Fibroblast of the aortic adventitia (primary cell): ENCODE results near the gene SLC25A39. TPM values are rescaled to one million over a fixed set of nuclear protein-coding genes. Genes with fewer than 3 reads are reported as not detected.

Experiments
- DNase-seq: peaks from one replicate; pipeline ENCODE4 v3.0.0-alpha.2; 2010; ENCODE audit warnings: low read depth
- H3K4me3 ChIP-seq: 2 replicates; pipeline ENCODE4 v1.5.1; 2011; ENCODE audit warnings: low read depth, mild to moderate bottlenecking, control low read depth, low read length, moderate library complexity
- total RNA-seq: library from RNA; depleted of rRNA; stranded (reverse); fragments of >200 nt; gene quantifications from 2 replicates; pipeline ENCODE4 v1.2.3, GENCODE V29; 2012; ENCODE audit warnings: low replicate concordance
- TF ChIP-seq, protein P1 (sequence below): IDR thresholded peaks from 2 replicates; pipeline ENCODE4 v1.5.1; 2011; ENCODE audit warnings: mild to moderate bottlenecking, low read length, control low read depth, inconsistent platforms; ENCODE audit not compliant: insufficient read depth

Gene SLC25A39
- total RNA-seq, 1 donor: 61.5 TPM

DNA sequence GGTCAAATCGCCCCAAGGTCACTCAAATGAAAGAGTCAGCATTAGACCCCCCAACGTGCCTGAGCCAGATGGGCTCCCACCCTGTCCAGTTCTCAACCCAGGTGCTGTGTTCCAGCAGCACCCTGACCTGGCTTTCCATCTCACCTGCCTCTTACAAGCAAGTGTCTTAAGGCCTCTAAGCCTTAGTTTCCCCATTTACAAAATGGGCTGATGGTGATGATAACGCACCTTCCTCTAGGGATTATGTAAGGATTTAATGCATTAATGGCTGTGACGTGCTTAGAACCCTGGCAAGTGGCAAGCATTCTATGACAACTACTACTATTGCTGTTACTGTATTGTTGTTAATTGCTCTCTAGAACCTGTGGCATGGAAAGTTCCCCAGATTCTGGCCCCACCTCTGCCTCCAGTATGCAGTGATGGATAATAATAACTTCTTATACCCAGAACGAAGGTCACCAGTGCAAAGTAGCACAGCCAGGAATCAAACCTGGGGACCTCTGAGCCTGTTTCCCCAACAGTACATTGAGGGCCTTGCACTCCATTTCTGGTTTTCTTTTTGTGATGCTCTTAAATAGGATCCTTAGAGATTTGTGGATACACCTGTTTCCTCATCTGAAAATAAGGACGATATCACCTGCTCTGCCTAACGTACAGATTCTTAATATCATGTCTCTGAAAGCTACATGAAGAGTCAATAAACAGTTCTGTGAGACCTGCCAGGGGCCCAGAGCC lies 3.3 kb upstream of the SLC25A39 start:
- no peak for DNase-seq
- TF ChIP-seq, protein P1, sequence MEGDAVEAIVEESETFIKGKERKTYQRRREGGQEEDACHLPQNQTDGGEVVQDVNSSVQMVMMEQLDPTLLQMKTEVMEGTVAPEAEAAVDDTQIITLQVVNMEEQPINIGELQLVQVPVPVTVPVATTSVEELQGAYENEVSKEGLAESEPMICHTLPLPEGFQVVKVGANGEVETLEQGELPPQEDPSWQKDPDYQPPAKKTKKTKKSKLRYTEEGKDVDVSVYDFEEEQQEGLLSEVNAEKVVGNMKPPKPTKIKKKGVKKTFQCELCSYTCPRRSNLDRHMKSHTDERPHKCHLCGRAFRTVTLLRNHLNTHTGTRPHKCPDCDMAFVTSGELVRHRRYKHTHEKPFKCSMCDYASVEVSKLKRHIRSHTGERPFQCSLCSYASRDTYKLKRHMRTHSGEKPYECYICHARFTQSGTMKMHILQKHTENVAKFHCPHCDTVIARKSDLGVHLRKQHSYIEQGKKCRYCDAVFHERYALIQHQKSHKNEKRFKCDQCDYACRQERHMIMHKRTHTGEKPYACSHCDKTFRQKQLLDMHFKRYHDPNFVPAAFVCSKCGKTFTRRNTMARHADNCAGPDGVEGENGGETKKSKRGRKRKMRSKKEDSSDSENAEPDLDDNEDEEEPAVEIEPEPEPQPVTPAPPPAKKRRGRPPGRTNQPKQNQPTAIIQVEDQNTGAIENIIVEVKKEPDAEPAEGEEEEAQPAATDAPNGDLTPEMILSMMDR: no peak
- no peak overlapping the region for H3K4me3 ChIP-seq

DNA sequence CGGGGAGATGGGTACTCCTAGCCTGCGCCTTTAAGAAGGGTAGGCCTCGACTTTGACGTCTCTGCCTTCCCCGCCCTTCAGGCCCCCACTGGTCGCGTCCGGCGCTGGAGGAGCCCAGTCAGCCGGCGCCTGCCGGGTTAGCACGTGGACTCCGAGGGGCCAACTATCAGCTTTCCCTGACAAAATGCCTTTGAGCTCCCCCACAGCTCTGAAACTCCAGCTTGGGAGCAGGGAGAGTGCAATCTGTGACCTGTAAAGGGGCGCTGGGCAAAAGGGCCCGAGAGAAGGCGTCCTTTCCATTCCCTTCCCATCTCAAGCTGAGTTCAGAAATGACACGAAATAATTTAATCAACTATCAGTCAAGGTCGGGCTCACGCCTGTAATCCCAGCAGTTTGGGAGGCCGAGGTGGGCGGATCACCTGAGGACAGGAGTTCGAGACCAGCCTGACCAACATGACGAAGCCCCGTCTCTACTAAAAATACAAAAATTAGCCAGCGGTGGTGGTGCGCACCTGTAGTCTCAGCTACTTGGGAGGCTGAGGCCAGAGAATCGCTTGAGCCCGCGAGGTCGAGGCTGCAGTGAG lies 2.3 kb upstream of the SLC25A39 start:
- TF ChIP-seq, protein P1: no peak
- DNase-seq: peak; percentile 96
- H3K4me3 ChIP-seq: peak overlapping the region; percentile 25

DNA sequence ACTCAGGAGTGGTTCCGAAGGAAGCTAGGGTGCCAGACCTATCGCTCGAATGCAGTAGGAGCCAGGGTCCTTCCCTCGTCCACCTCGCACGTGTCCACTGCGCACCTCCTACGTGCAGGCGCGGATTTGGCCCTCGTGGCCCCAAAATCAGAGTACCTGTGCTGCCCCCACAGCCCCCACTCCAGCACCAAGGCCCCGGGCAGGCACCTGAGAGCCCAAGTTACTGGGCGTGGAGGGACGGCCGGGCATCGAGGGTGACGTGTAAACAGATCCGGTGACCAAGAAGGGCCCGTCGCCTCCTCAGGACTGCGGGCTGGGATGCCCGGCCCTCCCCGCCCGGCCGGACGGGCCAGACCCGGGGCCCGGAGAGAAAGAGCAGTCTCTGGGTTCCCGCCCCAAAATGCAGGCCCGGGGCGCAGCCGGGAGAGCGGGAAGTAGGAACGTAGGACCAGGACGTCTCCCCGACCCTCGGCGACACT lies 492 bp downstream of the SLC25A39 start:
- DNase-seq: no peak

DNA sequence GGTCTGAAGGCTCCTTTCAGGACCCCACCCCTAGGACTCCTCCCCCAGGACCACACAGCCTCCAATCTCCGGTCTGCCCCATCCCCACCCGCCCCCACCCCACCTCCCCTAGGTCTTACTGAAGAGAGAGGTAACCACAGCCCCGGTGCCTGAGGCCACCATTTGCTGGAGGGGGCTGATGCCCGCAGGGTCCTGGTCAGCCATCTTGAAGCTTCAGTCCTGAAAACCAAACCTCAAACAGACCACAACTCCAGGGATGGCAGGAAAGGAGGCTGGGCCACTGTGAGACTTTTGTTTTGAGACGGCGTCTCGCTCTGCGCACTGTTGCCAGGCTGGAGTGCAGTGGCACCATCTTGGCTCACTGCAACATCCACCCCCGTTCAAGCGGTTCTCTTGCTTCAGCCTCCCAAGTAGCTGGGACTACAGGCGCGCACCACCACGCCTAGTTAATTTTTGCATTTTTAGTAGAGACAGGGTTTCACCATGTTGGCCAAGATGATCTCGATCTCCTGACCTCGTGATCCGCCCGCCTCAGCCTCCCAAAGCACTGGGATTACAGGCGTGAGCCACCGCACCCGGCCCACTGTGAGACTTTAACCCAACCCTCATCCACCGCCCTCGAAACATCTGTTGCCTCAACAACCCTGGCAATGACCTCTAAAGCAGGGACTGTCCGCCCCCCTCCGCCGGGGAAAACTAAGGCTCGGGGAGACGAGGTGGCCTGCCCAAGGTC lies 1.1 kb downstream of the SLC25A39 start:
- H3K4me3 ChIP-seq: peak overlapping the region; percentile 85
- no peak for DNase-seq
- TF ChIP-seq, protein P1: no peak

More for the DNA sequence above, 492 bp downstream of the SLC25A39 start:
- TF ChIP-seq, protein P1: no peak
- H3K4me3 ChIP-seq: peak overlapping the region; percentile 85

DNA sequence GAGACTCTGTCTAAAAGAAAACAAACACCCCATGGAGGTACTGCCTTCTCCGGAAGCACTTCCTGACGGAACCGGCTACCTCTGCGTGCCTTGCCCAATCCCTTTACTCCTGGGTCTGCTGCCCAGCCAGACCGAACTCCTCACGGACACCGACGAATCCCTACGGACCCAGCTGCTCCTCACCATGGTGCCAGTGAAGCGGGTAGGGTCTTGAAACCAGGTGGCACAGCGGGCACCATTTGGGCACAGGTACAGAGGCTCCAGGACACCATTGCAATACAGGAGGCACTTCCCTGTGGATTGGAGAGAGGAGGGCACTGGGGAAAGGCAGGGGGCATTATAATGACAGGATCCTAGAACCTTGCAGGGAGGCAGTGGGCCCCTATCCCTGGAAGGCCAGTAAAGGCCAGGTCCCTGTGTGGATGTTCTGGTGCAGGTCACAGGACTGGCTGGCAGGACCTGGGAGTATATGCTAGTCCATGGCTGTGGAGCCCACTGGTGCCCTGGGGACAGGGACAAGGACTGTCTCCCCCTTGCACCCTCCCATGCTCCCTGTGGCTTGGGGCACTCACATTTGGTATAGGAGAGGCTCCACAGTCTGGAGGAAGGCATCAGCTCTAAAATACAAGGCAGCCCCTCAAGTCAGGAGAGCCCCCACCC lies 2.3 kb downstream of the SLC25A39 start:
- TF ChIP-seq, protein P1: no peak
- no peak for DNase-seq
- no peak overlapping the region for H3K4me3 ChIP-seq
